GM19328 (cell line): ENCODE measurements around the gene FBXO48.
A peak's percentile ranks its signal among the peaks of the same experiment; 100 is the strongest.

ENCODE experiments used
- ATAC-seq: cut with Tn5 transposase; IDR thresholded peaks from one replicate; pipeline ENCODE4 v1.9.1; 2021; ENCODE audit warnings: mild to moderate bottlenecking, moderate library complexity; ENCODE audit not compliant: unreplicated experiment

Gene FBXO48

DNA sequence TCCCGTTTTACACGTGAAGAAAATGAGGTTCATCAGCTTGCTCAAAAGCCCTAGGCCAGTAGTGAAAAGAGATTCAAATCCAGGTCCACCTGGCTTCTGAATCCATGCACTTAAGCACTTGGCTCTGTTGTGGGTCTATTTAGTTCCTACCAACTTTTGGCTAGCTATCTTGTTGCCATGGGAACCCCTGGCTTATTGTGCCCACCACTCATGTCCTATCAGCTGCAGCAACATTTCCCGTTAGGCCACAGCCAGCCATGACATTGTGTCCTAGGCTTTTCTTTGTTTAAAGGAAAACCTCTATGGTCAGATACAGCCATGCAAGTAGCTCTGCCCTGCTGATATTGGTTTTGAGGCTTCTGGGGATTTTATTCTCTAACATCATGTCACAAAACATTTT, 52.2 kb downstream of the FBXO48 start:
- ATAC-seq, result no peak

DNA sequence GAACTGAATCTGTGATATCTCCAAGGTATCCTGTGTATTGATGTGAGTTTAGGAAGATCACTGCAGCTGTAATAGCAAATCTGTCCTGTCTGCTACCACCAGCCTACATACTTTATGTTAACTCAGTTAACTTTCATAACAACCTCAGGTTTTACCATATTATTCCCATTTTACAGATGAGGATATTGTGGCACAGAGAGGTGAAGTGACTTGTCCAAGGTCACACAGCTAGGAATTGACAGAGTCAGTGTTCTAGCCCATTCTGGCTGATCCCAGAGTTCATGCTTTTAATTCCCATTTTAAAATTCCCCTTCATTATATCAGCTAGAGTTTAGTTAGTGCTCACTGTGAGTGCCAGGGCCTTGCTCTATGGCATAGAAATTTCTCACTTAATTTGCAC, 52.6 kb downstream of the FBXO48 start:
- no peak for ATAC-seq

DNA sequence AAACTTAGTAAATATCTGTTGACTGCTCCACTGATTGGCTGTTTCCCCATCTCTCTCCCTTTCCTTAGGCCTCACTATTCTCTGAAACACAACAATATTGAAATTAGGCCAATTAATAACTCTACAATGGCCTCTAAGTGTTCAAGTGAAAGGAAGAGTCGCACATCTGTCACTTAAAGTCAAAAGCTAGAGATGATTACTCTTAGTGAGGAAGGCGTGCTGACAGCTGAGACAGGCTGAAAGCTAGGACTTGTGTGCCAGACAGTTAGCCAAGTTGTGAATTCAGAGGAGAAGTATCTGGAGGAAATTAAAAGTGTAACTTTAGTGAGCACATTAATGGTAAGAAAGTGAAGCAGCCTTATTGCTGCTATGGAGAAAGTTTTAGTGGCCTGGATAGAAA, 53.6 kb downstream of the FBXO48 start:
- ATAC-seq, result no peak

DNA sequence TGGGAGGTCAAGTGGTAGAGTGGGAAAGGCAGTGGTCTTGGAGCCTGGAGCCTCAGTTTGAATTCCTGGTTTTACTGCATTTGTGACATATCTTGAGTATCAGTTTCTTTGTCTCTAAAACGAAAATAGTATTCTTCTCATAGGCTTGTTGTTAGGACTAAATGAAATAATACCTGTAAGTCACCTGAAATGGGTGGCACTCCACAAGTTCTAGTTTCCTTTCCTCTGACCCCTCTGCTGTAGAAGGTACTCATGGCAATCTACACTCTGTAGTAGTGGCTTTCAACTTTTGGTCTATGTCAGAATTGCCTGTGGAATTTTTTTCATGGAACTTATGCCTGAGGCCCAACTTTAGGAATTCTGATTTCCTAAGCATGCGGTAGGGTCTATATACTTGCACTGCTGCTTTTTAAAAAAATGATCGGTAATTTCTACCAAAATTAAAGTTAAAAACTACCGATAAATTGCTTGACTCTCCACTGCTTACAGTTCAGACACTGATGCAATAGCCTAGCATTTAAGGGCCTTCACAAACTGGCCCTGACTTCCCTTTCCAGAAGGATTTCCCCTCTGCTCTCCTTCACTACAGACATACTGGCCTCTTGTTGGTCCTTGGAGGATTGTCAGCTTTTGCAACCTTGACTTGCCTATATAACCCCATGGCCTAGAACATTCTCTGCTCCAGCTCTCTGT, 54.8 kb downstream of the FBXO48 start:
- peak; percentile 24 for ATAC-seq

- ATAC-seq, result peak; percentile 88
Measured at GRCh38 chr2:68411397-68412126, 55.5 kb downstream of the FBXO48 start.
